GM04504 (cell line): ENCODE results near the gene TRAF3.
"Not testable (repeated sequence)": the region's sequence is repeated elsewhere in the genome, so short reads cannot be mapped to it uniquely, and the experiment has no call there.

ENCODE experiments used
- DNase-seq: peaks from one replicate; pipeline ENCODE4 v3.0.0-alpha.2; 2012; ENCODE audit warnings: low read depth

Gene TRAF3

DNA sequence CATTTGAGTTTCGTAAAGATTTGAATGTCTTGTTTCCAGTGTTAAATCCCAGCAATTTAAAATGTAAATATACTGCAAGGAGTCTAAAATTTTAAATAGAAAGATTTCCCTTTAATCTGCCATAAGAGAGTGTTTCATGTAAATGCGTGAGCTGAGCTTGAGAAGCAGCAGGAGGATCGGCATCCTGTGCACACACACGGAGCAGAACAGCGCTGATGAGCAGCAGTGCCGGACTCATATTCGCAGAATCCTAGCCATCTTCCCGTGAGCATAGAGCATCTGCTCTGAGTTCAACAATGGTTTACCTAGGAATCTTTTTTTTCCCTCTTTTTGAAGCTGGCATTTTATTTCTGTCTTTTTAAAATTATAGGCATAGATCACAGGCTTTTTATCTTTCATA, 115.4 kb downstream of the TRAF3 start:
- no peak for DNase-seq

DNA sequence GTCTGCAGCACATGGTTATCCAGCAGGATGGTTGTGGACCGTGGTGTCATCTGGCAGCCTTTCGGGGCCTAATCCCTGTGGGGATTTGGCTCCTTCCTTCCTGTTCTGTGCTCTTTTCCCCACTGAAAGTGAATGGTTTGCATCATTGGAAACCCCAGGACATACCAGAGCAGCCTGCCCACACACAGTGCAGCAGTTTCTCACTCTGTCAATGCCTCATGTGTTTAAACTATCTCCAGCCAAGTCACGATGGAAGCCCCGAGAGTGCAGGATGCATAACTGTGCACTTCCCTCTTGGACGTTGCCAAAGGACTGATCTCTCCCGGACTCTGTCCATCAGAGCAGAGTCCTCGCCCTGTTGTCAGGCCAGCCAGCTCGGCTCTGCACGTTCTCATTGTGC, 116.2 kb downstream of the TRAF3 start:
- peak; percentile 91 for DNase-seq

DNA sequence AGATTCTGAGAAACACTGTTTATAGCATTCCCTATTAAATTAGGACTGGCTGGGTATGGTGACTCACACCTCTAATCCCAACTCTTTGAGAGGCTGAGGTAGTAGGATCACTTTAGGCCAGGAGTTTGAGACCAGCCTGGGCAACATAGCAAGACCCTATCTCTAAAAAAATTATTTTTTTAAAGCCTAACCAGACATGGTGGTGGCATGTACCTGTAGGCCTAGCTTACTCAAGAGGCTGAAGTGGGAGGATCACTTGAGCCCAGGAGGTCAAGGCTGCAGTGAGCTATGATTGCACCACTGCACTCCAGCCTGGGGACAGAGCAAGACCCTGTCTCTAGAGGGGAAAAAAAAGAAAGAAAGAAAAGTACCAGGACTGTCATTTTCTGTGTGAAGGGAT, 119.5 kb downstream of the TRAF3 start:
- not testable (repeated sequence) for DNase-seq

DNA sequence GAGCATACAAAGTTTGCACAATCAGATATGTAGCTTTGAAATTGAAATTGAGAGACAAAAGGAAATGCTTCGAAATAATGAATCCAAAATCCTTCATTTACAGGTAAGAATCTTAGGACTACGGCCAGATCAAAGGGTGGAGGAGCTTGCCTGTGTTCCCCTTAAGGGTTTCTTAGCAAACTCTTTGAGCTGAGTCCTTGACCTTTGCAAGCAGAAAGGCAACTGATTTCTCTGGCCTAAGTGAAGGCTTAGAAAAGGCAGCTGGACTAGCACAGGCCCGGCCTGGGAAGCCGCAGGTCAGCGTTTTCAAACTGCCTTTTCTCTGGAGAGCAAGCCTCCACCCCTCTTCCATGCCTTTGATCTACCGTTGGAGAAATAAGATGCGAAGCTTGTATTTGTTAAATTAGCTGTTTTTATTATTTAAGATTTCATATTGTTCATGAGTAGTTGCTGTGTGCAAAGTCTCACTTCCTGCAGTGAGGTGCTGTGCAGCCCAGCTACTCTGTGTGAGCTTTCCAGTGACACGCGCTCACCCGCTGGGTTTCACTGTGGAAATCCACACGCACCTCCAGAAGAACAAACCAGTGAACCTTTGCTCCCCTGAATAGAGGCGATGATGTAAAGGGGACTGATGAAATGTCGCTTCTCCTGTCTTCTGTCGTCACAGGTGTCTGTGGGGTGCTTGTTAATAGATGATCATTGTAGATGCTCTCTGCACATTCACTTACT, 120.2 kb downstream of the TRAF3 start:
- no peak for DNase-seq

DNA sequence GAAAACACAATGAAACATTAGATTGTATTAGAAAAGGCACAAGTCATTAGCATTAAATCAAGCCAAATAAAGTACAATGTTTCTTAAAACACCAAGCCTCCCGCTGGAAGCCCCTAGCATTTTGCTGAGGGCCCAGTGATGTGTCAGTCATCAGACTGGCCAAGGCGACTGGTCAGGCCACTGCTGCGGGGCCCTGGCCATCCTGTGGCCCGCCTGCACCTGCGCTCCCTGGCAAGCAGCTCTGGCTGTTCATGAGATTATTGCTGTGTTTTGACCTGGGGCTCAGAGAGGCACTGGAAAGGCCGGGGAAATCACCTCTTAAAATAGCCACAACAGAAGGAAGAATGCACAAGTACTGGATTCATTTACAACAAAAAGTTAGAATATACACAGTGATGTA, 121.0 kb downstream of the TRAF3 start:
- no peak for DNase-seq

DNA sequence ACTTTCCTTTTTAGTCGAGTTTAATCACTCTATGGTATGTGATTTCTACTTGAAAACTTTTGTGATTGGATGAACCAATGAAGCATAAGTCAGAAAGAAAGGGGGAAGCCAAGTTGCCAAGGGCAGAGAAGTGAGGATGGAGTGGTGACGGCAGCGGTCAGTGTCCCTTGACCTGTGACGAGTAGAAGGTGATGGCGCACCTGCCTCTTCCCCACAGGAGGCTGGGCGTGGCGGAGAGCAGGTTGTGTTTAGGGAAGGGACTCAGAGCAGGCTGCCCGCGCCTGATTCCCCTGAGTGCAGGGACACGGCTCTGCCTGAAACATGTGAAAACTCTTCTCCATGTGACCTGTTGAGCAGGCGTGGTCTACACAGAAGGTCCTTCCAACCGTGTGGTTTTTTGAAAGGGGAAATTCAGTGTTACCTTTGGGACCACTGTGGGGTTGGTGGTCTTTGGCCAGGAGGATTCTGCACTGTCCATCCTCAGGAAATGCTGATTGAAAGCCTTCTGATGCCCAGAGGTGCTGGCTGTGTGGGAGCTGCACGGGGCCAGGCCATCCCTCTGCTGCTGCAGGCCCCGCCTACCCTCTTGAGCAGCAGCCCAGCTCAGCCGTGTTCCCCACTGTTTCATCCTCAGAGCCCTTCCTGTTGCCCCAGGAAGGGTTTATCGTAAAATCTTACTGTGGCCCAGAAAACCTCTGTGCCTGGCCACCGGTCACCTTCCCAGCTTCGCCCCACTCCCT, 121.7 kb downstream of the TRAF3 start:
- DNase-seq = no peak

DNA sequence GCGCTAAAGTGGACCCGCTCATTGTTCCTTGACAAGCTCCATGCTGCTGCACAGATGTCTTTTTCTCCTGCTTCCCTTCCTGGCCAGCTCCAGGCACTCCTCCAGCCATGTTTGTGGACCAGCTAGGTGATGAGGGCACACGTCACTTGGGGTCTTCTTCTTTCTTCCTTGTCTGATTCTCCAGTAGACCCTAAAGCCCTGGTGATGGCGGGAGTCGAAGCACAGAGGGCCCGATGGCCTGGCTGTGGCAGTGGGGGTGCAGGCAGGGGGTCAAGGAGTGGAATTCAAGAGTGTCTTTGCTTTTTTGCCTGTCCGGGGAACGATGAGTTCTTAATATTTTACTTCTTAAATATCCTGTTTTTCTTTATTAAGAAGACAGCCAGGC, 122.3 kb downstream of the TRAF3 start:
- no peak for DNase-seq

DNA sequence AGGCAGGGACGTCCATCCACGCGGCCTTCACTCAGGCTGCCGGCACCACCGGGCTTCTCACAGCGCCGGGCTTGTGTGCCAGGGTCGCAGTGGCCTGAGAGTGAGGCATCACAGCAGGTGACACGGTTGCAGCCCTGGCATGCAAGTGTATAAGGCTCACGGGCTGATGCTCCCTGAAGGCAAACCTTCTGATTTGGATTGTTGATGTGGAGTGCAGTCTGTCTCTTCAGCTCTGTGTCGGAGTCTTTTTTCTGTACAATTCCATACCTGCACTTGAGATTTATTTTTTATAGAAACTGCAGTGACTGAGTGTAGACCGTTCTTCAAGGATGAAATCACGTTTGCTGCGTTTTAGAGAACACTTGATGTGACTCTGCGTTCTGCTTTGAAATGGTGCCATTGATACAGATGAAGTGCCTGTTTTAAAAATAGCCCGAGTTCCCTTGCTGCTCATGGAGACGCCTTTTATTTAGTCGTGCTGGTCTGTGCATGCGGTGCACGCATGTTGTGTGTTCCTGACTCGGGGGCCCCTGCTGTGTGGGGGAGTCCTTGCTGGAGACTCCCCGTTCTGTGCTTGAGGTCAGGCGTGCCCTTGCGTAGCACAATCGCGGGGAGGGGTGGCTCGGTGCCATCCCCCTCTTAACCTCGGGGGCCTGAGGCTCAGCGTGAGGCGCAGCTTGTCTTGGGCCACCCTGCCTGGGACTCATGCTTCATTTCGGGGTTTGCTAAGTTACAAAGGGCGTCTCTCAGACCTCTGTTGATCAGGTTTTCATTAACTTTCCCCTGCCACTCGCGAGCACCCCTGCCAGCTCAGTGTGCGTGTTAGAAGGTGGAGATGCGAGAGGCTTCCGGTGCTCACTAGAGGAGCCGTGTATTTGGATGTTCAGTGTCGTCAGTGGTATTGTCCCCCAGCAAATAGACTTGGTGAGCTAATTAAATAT, 123.7 kb downstream of the TRAF3 start:
- DNase-seq = no peak

DNA sequence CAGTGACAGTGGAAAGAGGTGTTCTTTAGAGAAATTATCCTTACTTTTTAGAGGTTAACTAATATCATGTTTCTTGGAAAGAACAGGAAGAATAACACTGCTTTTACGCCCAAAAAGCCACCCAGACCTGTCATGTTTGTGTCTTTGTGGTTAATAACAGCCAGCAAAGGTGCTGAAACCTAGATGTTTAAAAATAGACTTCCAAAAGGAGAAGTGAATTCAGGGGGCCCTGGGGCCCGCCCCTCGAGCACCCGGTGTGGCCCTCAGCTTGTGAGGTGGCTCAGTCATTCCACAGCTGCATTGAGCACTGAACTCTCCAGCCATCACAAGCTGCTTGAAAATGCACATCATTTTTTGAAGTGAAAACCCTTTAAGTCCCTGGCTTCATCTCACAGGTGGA, 124.4 kb downstream of the TRAF3 start:
- no peak for DNase-seq

DNA sequence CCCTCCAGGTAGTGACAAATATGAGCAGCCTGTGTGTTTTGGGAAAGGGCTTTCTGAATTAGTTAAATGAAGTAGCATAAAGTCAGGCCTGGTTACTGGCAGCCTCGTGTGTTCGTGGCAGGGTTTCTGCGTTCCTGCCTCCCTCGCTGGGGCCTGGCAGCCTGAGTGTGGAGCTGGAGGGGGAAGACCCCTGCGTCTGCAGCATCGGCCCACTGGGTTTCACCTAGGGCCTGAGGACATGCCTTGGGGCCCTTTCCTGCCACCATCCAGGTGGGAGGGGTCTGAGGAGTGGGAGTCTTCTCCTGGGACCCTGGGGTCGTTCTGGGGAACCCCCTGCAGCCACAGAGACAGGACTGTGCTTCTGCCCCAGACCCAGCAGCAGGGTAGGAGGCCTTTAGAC, 124.8 kb downstream of the TRAF3 start:
- DNase-seq = no peak

DNA sequence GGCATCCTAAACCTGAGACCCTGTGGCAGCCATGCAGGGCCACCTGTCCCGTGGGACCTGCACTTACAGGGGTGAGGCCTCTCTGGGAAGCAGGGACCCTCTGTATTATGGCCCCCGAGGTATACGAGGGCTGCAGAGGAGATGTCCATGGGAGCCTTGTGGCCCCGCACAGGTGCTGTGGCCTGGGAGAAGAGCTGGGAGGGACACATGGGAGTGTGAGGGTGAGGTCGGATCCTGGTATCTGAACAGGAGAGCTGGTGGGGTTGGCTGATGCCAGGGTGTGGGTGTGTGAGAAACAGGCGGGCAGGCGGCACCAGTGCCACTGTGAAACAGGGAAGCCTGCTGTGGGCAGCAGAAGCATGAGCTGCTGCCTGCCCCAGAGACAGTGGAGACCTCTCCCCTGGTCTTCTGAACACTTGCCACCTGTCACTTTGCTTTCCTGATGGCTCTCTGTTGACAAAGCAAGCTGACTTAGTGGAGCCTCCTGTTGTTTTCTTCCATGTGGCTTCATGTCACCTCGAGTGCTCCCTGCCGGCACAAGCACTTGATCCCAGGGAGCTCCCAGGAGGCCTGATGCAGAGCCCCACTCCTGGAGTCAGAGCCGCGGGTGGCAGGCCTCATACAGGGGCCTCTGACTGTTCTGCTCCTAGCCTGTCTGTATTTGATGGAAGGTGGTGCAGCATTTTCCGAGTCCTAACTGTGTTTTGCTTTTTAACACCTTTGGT, 125.4 kb downstream of the TRAF3 start:
- no peak for DNase-seq

DNA sequence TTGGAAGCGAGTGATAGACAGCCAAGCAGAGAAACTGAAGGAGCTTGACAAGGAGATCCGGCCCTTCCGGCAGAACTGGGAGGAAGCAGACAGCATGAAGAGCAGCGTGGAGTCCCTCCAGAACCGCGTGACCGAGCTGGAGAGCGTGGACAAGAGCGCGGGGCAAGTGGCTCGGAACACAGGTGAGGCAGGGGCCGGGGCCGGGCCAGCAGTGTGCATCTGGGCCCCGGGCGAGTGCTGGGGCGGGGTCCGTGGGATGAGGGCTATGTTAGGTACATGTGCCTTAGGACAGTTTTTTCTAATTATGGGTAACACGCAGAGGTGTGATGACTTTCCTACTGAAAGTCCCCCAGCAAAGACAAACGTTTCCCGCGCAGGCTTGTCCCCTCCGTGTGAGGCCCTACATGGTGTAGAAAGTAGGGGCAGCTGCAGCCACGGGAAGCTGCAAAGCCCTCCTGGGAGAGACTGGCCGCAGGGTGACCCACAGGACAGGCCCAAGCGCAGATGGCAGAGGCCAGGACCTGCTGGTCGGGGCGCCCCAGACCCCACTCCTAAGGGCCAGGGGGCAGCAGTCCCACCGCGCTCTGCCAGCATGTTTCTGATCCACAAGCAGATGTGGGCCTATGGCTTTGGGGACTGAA, 126.1 kb downstream of the TRAF3 start:
- DNase-seq = no peak

DNA sequence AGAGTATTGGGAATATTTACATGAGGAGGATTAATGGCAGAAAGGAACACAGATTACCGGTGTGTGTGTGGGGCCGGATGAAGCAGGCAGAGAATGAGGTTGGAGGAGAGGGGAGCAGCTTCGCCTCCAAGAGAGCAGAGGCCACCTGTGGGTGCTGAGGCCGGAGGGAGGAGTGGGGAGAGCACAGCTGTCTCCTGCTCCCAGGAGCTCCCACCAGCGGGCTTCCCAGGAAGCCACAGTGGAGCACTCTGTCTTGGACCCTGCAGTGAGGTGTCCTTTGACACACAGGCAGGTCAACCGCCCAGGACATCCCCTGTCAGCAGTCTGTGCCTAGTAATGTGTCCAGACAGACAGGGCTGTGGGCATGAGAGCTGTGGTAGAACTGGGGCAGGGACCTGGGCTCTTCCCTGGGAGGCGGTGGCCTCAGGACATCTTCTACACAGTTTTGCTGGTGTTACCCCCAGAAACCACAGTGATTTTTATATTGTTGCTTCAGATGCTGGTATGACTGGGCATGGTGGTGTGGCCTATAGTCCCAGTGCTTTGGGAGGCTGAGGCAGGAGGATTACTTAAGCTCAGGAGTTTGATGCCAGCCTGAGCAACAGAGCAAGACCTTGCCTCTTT, 126.8 kb downstream of the TRAF3 start:
- DNase-seq = no peak

DNA sequence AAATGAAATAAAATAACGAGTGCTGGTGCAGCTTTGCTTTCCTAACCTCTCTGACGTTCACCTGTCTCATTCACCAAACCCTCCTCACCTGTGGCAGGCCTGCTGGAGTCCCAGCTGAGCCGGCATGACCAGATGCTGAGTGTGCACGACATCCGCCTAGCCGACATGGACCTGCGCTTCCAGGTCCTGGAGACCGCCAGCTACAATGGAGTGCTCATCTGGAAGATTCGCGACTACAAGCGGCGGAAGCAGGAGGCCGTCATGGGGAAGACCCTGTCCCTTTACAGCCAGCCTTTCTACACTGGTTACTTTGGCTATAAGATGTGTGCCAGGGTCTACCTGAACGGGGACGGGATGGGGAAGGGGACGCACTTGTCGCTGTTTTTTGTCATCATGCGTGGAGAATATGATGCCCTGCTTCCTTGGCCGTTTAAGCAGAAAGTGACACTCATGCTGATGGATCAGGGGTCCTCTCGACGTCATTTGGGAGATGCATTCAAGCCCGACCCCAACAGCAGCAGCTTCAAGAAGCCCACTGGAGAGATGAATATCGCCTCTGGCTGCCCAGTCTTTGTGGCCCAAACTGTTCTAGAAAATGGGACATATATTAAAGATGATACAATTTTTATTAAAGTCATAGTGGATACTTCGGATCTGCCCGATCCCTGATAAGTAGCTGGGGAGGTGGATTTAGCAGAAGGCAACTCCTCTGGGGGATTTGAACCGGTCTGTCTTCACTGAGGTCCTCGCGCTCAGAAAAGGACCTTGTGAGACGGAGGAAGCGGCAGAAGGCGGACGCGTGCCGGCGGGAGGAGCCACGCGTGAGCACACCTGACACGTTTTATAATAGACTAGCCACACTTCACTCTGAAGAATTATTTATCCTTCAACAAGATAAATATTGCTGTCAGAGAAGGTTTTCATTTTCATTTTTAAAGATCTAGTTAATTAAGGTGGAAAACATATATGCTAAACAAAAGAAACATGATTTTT, 128.2 kb downstream of the TRAF3 start:
- no peak for DNase-seq

DNA sequence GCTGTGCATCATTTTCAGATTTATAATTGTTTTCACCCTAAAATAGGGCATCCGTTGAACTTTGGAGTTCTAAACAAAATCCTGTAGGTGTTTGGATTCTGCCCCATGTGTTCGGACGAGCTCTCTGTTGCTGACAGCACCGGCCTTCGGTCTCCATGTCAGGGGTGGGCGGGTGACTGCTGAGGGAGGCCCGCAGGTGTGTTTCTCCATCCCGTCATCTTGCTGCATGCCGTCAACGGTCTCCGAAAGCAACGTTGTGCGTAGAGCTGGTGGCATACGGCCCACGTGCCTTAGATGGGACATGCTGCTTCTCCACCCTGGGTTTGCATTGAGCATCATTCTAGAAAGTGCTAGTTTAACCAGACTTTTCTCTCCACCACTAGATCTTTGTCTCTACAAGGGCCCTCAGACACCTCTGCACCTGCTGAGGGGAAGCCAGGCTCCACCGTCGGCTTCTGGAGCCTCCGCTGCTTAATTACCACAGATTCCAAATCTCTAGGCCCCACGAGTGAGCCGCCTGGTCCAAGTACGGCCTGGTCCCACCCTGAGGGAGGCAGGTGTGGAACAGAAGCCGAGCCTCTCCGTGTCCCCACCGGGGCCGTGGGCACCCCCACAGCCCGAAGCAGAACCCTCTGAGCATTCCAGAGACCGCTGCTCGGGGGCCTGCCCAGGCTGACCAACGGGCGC, 129.5 kb downstream of the TRAF3 start:
- DNase-seq = no peak

DNA sequence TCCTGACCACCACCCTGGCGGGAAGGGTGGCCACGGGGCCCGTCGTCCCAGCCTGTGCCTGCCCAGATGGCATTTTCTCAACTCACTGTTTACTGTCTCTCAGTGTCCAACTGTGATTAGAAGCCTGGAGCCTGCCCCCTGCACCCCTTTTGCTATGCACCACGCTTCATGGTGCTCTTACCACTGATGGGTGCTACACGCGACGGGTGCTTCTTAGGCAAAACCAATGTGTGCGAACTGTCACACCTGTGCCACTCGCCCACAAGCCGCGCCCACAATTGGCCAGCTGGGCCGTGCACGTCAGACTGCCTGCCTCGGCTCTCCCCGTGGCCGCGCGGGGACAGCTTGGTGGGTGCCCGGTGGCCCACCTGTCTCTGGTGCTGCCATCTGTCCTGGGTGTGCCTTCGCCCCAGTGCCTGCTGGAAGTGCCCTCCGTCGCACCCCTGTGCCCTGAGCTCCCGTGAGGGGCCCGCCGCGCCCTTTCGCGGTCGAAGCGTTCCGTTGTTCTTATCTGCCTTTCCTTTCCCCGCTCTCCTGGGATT, 130.1 kb downstream of the TRAF3 start:
- no peak for DNase-seq

DNA sequence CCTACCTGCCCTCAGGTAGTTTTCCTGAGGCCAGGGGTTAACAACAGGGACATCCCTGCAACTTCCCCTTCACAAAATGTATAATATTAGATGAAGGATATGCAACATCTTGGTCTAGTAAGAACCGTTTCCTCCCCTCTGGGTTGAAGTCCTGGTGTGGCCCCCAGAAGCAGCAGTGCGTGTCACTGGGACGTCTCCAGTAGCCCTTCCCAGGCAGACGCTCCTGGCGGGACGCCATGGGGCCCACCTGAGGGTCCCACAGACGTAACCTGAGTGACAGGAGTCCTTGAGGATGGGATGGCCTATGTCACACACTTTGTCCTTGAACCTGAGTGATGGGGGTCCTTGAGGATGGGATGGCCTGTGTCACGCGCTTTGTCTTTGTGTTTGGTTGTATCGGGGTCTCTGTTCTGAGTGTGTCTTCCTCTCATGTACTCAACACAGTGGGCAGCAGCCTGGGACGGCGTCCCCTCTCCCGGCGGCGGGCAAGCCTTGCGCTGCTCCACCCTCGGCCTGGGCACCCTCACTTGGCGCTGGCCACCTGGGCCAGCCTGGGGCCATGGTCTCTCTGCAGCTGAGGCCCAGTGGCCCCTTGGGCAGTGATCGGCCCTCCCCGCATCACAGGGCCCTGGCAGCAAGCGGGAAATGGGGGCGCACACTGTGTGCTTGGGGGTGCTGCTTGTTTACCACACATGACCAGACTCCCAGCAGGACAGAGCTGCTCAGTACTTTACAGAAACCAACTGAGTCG, 130.9 kb downstream of the TRAF3 start:
- no peak for DNase-seq

DNA sequence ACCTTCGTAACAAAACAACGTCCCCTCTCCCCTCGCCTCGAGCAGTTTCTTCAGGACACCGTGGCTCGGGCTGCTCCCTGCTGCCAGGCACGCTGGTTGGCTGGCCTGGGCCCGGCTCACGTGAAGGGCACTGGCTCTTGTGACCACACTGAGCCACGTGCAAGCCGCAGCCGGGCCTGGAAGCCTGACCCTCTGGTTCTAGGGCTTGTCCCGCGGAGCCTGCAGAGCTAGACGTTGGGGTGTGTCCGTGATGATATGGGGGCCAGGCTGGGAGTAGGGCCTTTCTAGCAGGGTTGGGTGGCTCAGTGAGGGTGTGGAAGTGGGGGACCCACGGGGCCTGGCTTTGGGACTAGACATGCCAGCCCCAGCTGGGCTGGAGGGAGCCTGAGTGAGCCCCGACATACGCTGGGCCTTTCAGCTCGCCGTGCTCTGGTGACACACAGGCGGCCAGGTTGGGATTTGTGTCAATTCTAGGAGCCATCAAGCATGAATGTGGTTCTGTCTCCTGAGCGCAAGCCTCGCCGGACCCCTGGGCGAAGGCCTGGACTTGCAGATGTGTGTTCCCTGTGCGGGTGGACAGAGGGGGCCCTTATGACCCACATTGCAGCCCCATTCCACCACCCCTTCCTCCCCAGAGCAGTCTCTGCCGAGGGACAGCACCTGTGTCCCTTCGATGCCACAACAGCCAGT, 131.7 kb downstream of the TRAF3 start:
- DNase-seq = no peak
